Osteoblast (primary cell): ENCODE measurements around the gene NEURL1B. TPM values are rescaled to one million over a fixed set of nuclear protein-coding genes. Genes with fewer than 3 reads are reported as not detected.

Experiments
- DNase-seq: peaks from one replicate; pipeline ENCODE4 v3.0.0; 2011; ENCODE audit warnings: low spot score, mixed read lengths; ENCODE audit not compliant: insufficient read length; ENCODE audit errors: missing footprints
- H2AFZ ChIP-seq: 2 replicates; pipeline ENCODE4 v1.6.0; 2011; ENCODE audit warnings: mild to moderate bottlenecking, low read length
- H3K27ac ChIP-seq: 2 replicates; pipeline ENCODE4 v1.5.1; 2011; ENCODE audit warnings: mild to moderate bottlenecking, low read depth, low read length, moderate library complexity
- H3K27me3 ChIP-seq: 2 replicates; pipeline ENCODE4 v1.6.0; 2012; ENCODE audit warnings: mild to moderate bottlenecking, control low read depth, inconsistent platforms, low read length, moderate library complexity; ENCODE audit not compliant: insufficient read depth
- H3K36me3 ChIP-seq: 2 replicates; pipeline ENCODE4 v1.5.1; 2011; ENCODE audit warnings: mild to moderate bottlenecking, low read length, control low read depth, moderate library complexity; ENCODE audit not compliant: insufficient read depth
- H3K4me1 ChIP-seq: 2 replicates; pipeline ENCODE4 v1.5.1; 2011; ENCODE audit warnings: mild to moderate bottlenecking, low read length, control low read depth, moderate library complexity; ENCODE audit not compliant: insufficient read depth
- H3K4me2 ChIP-seq: 2 replicates; pipeline ENCODE4 v1.6.0; 2011; ENCODE audit warnings: mild to moderate bottlenecking, low read length; ENCODE audit not compliant: insufficient read depth
- H3K4me3 ChIP-seq: fragments of 200-600 bp; sonication (generic); 3 replicates; pipeline ENCODE4 v1.5.1; 2012; ENCODE audit warnings: mild to moderate bottlenecking, low read length, inconsistent platforms; ENCODE audit not compliant: insufficient read depth
- H3K79me2 ChIP-seq: 2 replicates; pipeline ENCODE4 v1.6.0; 2012; ENCODE audit warnings: mild to moderate bottlenecking, low read length, control low read depth, inconsistent platforms; ENCODE audit not compliant: insufficient read depth
- H3K9me3 ChIP-seq: 2 replicates; pipeline ENCODE4 v1.5.1; 2011; ENCODE audit warnings: low read depth, low read length, control low read depth
- H4K20me1 ChIP-seq: 2 replicates; pipeline ENCODE4 v1.6.0; 2012; ENCODE audit warnings: mild to moderate bottlenecking, low read length, control low read depth; ENCODE audit not compliant: insufficient read depth
- CTCF ChIP-seq: IDR thresholded peaks from 2 replicates; pipeline ENCODE4 v1.5.1; 2011; ENCODE audit warnings: mild to moderate bottlenecking, low read depth, low read length, moderate library complexity; ENCODE audit errors: extremely low read depth
- total RNA-seq: library from RNA; depleted of rRNA; stranded (reverse); fragments of >200 nt; gene quantifications from 2 replicates; pipeline ENCODE4 v1.2.3, GENCODE V29; 2012

NEURL1B gene
- total RNA-seq, 1 donor: 0.36 TPM

GRCh38 chr5:172670444-172670843 is 29.4 kb downstream of the NEURL1B start:
- Histone ChIP-seq H2AFZ (no peak overlapping the region), H3K36me3 (peaks cover 3% of the 10 kb centered on the region), H3K27ac (no peak overlapping the region), H3K4me3 (no peak overlapping the region), H4K20me1 (no peaks in the 10 kb centered on the region), H3K4me1 (peaks cover 5% of the 10 kb centered on the region), H3K79me2 (no peaks in the 10 kb centered on the region), H3K27me3 (no peaks in the 10 kb centered on the region), H3K9me3 (no peaks in the 10 kb centered on the region), H3K4me2 (no peak overlapping the region)
- TF ChIP-seq CTCF: no peak
- DNase-seq: no peak

GRCh38 chr5:172671091-172671490 is 30.0 kb downstream of the NEURL1B start:
- Histone ChIP-seq H3K27ac (no peak overlapping the region), H2AFZ (no peak overlapping the region), H3K4me2 (no peak overlapping the region), H3K27me3 (no peaks in the 10 kb centered on the region), H3K36me3 (peaks cover 3% of the 10 kb centered on the region), H3K4me1 (peaks cover 5% of the 10 kb centered on the region), H3K79me2 (no peaks in the 10 kb centered on the region), H3K4me3 (no peak overlapping the region), H3K9me3 (no peaks in the 10 kb centered on the region), H4K20me1 (no peaks in the 10 kb centered on the region)
- peak; percentile 64 for DNase-seq
- no peak for TF ChIP-seq CTCF

GRCh38 chr5:172672681-172673080 is 31.6 kb downstream of the NEURL1B start:
- Histone ChIP-seq H3K4me1 (peaks cover 5% of the 10 kb centered on the region), H3K4me3 (no peak overlapping the region), H2AFZ (no peak overlapping the region), H3K79me2 (no peaks in the 10 kb centered on the region), H3K27me3 (no peaks in the 10 kb centered on the region), H4K20me1 (no peaks in the 10 kb centered on the region), H3K27ac (no peak overlapping the region), H3K36me3 (peaks cover 3% of the 10 kb centered on the region), H3K4me2 (no peak overlapping the region), H3K9me3 (no peaks in the 10 kb centered on the region)
- DNase-seq: peak; percentile 83
- no peak for TF ChIP-seq CTCF

- H3K4me3 ChIP-seq: no peak overlapping the region
- H3K4me2 ChIP-seq: no peak overlapping the region
- no peaks in the 10 kb centered on the region for H3K27me3 ChIP-seq
- no peak overlapping the region for H3K27ac ChIP-seq
- H4K20me1 ChIP-seq: no peaks in the 10 kb centered on the region
- TF ChIP-seq CTCF: no peak
- H3K4me1 ChIP-seq: peaks cover 5% of the 10 kb centered on the region
- peaks cover 3% of the 10 kb centered on the region for H3K36me3 ChIP-seq
- no peaks in the 10 kb centered on the region for H3K9me3 ChIP-seq
- peak; percentile 18 for DNase-seq
- H2AFZ ChIP-seq: no peak overlapping the region
- H3K79me2 ChIP-seq: no peaks in the 10 kb centered on the region
Measured at GRCh38 chr5:172674155-172674554, 33.1 kb downstream of the NEURL1B start.
